HepG2 (cell line): Measurements from ENCODE around the gene C19orf44.

ENCODE experiments used
- CBFB ChIP-seq: sonication (generic); formaldehyde crosslinking; IDR thresholded peaks from 2 replicates; pipeline ENCODE4 v1.4.0; 2020; ENCODE audit warnings: missing genetic modification reagents
- CBX2 ChIP-seq, 2 experiments: fragments of 200-600 bp in 1 of 2; sonication (generic); formaldehyde crosslinking in 1 of 2; IDR thresholded peaks; 2 replicates each; pipeline versions ENCODE4 v1.7.0 to v1.8.1; 2018 to 2022; ENCODE audit warnings: low read depth in 2 of 2, low read length in 1 of 2, mild to moderate bottlenecking in 1 of 2, missing genetic modification reagents in 1 of 2
- EZH2 ChIP-seq: conservative IDR thresholded peaks from 2 replicates; pipeline ENCODE4 v1.6.1; 2012; ENCODE audit warnings: mild to moderate bottlenecking, low read depth, low read length, moderate library complexity
- HOXA7 ChIP-seq: sonication (generic); formaldehyde crosslinking; IDR thresholded peaks from 2 replicates; pipeline ENCODE4 v1.8.1; 2022; ENCODE audit warnings: mild to moderate bottlenecking, missing genetic modification reagents, moderate library complexity
- IKZF1 ChIP-seq: fragments of 450-650 bp; IDR thresholded peaks from 2 replicates; pipeline ENCODE4 v1.7.1; 2016
- KLF6 ChIP-seq: IDR thresholded peaks from 2 replicates; pipeline ENCODE4 v1.8.0; 2016; ENCODE audit warnings: missing biosample characterization, missing genetic modification reagents
- SUZ12 ChIP-seq: fragments of 150-350 bp; IDR thresholded peaks from 2 replicates; pipeline ENCODE4 v1.6.1; 2014; ENCODE audit warnings: low read depth, low read length
- ZNF251 ChIP-seq: sonication (generic); formaldehyde crosslinking; IDR thresholded peaks from 2 replicates; pipeline ENCODE4 v1.9.0; 2021; ENCODE audit warnings: mild to moderate bottlenecking, missing genetic modification reagents
- ZSCAN31 ChIP-seq: sonication (generic); formaldehyde crosslinking; IDR thresholded peaks from 2 replicates; pipeline ENCODE4 v1.5.0; 2020; ENCODE audit warnings: low read depth, mild to moderate bottlenecking, missing genetic modification reagents

GRCh38 chr19:16461630-16462051 is 34.6 kb upstream of the C19orf44 start:
- no peak for TF ChIP-seq EZH2
- TF ChIP-seq SUZ12, result no peak
- TF ChIP-seq IKZF1, result no peak
- TF ChIP-seq CBX2 (IDR thresholded peaks at IDR 0.05; ENCODE audit: low read depth, low read length), result no peak
- no peak for TF ChIP-seq CBX2 (CRISPR knock-in tag; IDR thresholded peaks at IDR 0.05; ENCODE audit: low read depth)
- no peak for TF ChIP-seq KLF6 (CRISPR knock-in tag)
- no peak for TF ChIP-seq ZSCAN31
- no peak for TF ChIP-seq HOXA7
- no peak for TF ChIP-seq ZNF251
- TF ChIP-seq CBFB, result no peak
